Subcutaneous adipose tissue (tissue), 4 donors: Measurements from ENCODE around the gene SNCB. TPM values are rescaled to one million over a fixed set of nuclear protein-coding genes. Genes with fewer than 3 reads are reported as not detected.

Experiments used
- CTCF ChIP-seq: fragments of 450-650 bp; IDR thresholded peaks from one replicate; pipeline ENCODE4 v1.5.1; 2016; ENCODE audit warnings: low read depth, mild to moderate bottlenecking, control low read depth, antibody characterized with exemption, moderate library complexity
- total RNA-seq, 4 donors: library from RNA; depleted of rRNA; stranded (reverse); fragments of >200 nt; gene quantifications; one replicate each; pipeline ENCODE4 v1.1.0, GENCODE V29; 2016

SNCB gene
- total RNA-seq, 4 donors from 2014 or later, result not detected

DNA sequence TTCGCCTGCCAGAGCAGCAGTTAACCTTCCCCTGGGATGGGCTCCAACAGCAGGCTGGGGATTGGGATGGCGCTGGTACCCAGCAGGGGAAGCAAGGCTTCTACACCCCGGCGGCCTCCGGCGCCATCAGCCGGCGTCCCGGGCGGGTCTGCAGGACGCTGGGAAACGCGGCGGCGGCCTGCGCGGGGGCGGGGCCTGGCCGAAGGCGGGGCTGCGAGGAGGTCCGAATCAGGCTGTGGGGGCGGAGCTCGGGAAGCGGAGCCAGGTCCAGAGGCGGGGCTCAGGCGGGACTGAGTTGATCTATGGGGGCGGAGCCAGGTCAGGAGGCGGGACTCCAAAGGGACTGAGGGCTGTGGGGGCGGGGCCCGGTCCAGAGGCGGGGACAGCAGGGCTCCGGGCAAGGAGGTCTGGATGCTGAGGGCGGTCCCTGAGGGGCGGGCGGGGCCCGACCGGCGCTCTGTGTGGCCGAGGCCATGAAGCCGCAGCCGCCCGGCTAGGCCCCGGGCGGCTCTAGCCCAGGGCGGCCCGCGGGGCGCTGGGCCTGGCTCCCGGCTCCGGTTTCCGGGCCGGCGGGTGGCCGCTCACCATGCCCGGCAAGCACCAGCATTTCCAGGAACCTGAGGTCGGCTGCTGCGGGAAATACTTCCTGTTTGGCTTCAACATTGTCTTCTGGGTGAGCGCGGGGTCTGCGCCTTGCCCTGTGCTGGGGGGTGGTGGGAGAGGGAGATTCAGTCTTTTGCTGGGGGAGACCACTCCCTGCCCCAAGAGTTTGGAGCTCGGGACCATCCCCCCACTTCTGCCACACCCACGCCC, 16.9 kb upstream of the SNCB start, which contains the start of gene TSPAN17:
Gene TSPAN17 (plus strand): TSS at position 455 of the 813 bp plus-strand sequence. CDS start 132 bp downstream, at position 587.
- no peak for TF ChIP-seq CTCF

DNA sequence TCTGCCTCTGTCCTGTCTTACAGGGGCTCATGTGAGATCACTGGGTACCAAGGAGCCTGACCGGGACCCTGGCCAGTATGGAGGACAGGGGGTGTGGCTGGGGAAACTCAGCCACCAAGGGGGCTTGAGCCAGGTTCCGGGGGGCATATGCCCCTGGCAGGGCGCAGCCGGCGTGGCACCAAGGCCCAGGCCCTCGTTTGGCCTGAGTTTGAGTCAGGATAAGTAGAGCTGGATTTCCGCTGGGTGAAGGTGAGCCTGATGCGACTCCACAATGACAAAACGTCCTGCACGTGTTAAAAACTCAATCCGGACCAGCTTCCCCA, 16.3 kb upstream of the SNCB start:
- no peak for TF ChIP-seq CTCF

DNA sequence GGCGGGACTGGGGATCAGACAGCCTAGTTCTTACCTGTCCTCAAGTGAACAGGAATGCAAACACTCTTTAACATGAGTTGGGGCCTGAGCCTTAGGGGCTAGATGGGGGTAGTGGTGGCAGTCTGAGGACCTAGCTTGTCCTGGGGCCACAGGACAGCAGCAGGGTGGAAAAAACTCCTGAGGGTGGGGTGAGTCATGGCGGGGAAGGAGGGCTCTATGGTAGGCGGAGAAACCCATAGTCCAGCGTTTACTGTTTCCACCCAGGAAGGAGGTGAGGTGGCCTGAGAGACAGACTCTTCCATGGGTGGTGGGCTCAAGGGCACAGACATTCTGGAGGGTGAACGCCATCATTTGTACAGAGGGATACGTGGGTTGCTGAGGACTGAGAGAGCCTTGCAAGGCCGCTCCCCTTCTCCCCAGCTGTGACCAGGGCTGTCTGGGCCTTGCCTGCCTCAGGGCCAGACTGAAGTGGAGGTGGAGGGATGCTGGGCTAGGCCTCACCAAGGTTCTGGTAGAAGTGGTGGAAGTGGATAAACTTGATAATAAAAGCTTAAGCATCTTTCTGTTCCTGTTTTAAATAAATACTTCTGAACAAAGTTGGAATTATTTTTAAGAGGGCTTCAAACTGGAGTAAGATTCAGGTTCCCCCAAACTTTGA, 15.8 kb upstream of the SNCB start:
- TF ChIP-seq CTCF, result no peak

GRCh38 chr5:176644878-176645670, 14.7 kb upstream of the SNCB start:
- TF ChIP-seq CTCF, result no peak

- no peak for TF ChIP-seq CTCF
These were observed 14.0 kb upstream of the SNCB start for GRCh38 chr5:176644294-176644693.

DNA sequence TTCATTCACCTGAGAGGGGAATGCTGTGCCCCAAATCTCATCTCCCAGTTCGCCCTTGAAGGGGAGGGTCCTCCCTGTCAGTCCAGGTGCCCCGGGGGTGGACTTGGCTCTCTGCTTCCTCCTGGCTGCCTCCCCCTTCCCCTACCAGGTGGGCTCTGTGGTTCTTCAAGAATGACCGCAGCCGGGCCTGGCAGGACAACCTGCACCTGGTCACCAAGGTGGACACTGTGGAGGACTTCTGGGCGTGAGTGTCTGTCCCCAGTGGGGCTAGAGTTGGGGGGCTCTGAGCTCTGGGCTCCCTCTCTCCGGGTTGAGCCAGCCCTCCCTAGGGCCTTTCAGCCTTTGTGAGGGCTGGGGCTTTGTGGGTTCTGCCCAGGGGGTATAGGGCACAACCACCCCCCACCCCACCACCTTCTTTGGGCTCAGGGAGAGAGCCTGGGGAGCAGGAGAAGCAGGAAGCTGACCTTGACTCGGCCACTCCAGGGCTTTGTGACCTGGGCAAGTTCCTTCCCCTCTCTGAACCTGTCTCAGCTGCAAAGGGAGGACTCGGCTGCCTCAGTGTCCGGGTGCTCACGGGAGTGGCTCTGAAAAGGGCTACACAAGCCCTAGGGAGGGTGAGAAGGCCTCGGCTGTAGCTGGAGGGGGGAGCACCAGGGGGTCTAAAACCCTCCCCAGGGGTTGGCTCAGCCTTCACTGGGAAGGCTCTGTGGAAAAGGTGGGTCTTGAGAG, 13.3 kb upstream of the SNCB start:
- TF ChIP-seq CTCF, result no peak
